ENCODE data around the gene IGLL1. TPM values are rescaled to one million over a fixed set of nuclear protein-coding genes. Genes with fewer than 3 reads are reported as not detected.

Gene IGLL1
- total RNA-seq, 1 experiment from 2014 or later, result not detected

DNA sequence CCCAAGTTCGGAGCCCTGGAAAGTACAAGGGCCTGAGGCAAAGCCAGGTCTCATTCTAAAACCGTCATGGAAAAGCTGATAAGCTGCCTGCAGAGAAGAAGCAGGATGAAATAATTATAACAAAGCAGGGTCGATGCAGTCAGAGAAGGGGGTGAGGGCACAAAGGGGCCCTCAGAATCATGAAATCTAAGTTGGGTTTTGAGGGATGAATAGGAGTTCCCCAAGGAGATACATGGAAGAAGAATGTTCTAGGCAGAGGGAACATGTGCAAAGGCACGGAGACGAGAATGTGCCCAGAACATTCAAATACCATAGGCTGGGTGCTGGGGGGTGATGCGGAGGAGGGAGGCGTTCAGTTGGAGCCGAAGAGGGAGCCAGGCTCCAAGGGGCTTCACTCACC, 25.0 kb downstream of the IGLL1 start:
- intact Hi-C loops (cut with micrococcal nuclease; ENCODE audit: unreplicated experiment), result no loop called here
- CTCF ChIA-PET, result no interaction called here

DNA sequence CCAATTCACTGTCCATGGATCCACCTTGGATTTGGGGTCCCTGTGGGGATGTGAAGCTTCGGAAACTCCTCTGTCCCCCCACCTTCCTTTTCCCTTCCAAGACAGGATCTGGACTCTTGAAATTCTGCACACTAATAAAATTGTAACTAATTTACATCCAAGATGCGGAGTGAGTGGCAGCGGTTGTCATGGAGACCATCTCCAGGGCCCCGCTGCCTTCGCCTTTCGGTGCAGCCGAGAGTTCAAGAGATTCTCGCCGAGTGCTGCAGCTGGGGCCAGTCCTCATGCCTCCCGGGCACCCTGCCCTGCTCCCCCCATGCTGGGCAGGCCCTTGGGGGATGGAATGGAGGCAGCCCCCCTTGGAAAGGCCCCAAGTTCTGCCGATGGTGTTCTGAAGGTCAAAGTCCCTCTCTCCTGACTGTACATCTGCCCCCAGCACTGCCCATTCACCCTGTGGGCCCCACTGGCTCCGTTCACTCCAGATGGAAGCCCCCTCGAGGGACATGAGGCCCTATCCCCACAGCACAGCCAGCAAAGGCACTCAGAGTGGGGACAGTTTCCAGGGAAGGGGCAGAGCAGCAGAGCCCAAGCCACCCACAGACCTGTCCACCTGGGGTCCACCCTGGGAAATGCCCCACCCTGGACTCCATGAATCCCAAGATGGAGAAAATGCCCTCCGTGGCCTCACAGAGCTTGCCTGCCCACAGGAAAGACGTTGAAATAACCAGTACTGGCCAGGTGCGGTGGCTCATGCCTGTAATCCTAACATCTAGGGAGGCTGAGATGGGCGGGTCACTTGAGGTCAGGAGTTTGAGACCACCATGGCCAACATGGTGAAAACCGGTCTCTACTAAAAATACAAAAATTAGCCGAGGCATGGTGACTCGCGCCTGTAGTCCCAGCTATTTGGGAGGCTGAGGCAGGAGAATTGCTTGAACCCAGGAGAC, 25.9 kb downstream of the IGLL1 start:
- BruUV-seq (replicated peaks), result no TSS peak
- Mint-ChIP-seq H3K4me1 (ENCODE audit: low read depth, unreplicated experiment) (no peaks in the 10 kb centered on the region), H3K27ac (ENCODE audit: unreplicated experiment) (no peak overlapping the region), H3K4me3 (ENCODE audit: unreplicated experiment) (no peak overlapping the region), H3K27me3 (ENCODE audit: insufficient read depth, unreplicated experiment) (no peaks in the 10 kb centered on the region), H3K9me3 (ENCODE audit: unreplicated experiment) (no peaks in the 10 kb centered on the region), H3K36me3 (ENCODE audit: insufficient read depth, unreplicated experiment) (no peaks in the 10 kb centered on the region)
- Histone ChIP-seq H3K36me3 (ENCODE audit: control insufficient read depth, insufficient read depth, low read length) (no peaks in the 10 kb centered on the region), H3K4me1 (no peaks in the 10 kb centered on the region), H3K9me3 (no peaks in the 10 kb centered on the region), H3K27me3 (replicated peaks; ENCODE audit: control insufficient read depth, insufficient read depth, low read length) (no peaks in the 10 kb centered on the region), H3K4me3 (ENCODE audit: low read depth, low read length) (no peak overlapping the region)
- ChIA-PET CTCF (no interaction called here), POLR2A (no interaction called here)
- intact Hi-C loops (cut with micrococcal nuclease; ENCODE audit: unreplicated experiment), result no loop called here
- TF ChIP-seq, protein P1, sequence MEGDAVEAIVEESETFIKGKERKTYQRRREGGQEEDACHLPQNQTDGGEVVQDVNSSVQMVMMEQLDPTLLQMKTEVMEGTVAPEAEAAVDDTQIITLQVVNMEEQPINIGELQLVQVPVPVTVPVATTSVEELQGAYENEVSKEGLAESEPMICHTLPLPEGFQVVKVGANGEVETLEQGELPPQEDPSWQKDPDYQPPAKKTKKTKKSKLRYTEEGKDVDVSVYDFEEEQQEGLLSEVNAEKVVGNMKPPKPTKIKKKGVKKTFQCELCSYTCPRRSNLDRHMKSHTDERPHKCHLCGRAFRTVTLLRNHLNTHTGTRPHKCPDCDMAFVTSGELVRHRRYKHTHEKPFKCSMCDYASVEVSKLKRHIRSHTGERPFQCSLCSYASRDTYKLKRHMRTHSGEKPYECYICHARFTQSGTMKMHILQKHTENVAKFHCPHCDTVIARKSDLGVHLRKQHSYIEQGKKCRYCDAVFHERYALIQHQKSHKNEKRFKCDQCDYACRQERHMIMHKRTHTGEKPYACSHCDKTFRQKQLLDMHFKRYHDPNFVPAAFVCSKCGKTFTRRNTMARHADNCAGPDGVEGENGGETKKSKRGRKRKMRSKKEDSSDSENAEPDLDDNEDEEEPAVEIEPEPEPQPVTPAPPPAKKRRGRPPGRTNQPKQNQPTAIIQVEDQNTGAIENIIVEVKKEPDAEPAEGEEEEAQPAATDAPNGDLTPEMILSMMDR (IDR thresholded peaks at IDR 0.05; ENCODE audit: insufficient read depth in 1 of 2, low read depth in 1 of 2, low read length in 1 of 2, severe bottlenecking in 1 of 2, unreplicated experiment in 1 of 2), result no peak
- no peak for DNase-seq

More for the DNA sequence above, 25.0 kb downstream of the IGLL1 start:
- no peaks in the 10 kb centered on the region for H3K27me3 ChIP-seq (replicated peaks; ENCODE audit: control insufficient read depth, insufficient read depth, low read length)
- H3K4me1 ChIP-seq, result no peaks in the 10 kb centered on the region
- DNase-seq, result no peak
- Mint-ChIP-seq H3K9me3 (ENCODE audit: unreplicated experiment) (no peaks in the 10 kb centered on the region), H3K27ac (ENCODE audit: unreplicated experiment) (no peak overlapping the region), H3K36me3 (ENCODE audit: insufficient read depth, unreplicated experiment) (no peaks in the 10 kb centered on the region), H3K4me1 (ENCODE audit: low read depth, unreplicated experiment) (no peaks in the 10 kb centered on the region), H3K27me3 (ENCODE audit: insufficient read depth, unreplicated experiment) (no peaks in the 10 kb centered on the region), H3K4me3 (ENCODE audit: unreplicated experiment) (no peak overlapping the region)
- POLR2A ChIA-PET, result no interaction called here
- no peaks in the 10 kb centered on the region for H3K9me3 ChIP-seq
- TF ChIP-seq, protein P1 (IDR thresholded peaks at IDR 0.05; ENCODE audit: insufficient read depth in 1 of 2, low read depth in 1 of 2, low read length in 1 of 2, severe bottlenecking in 1 of 2, unreplicated experiment in 1 of 2), result no peak
- no peaks in the 10 kb centered on the region for H3K36me3 ChIP-seq (ENCODE audit: control insufficient read depth, insufficient read depth, low read length)
- H3K4me3 ChIP-seq (ENCODE audit: low read depth, low read length), result no peak overlapping the region
- no TSS peak for BruUV-seq (replicated peaks)

DNA sequence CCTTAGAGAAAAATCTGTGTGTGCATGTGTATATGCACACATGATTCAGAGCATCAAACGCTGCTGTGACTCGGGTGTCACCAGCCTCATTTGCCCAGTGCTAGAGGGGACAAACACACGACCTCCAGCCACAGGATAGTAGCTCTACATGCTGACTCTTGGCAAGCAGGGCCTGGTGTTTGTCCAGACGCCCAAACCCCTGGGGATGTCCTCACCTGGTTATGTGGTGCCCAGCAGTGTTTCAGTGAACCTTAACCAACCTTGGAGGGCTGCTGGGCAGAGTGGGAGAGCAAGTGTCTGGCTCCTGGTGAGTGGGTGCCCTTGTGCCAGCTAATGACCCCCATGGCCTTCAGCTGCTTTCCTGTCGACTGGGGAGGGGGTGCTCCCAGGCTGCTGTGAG, 26.7 kb downstream of the IGLL1 start:
- intact Hi-C loops (cut with micrococcal nuclease; ENCODE audit: unreplicated experiment), result no loop called here
- no peaks in the 10 kb centered on the region; the same call in 1 of the 2 replicates for H3K9me3 ChIP-seq
- no TSS peak for BruUV-seq (replicated peaks)
- no peaks in the 10 kb centered on the region for H3K27me3 ChIP-seq (replicated peaks; ENCODE audit: control insufficient read depth, insufficient read depth, low read length)
- DNase-seq, result no peak
- H3K4me3 Mint-ChIP-seq (ENCODE audit: unreplicated experiment), result no peak overlapping the region
- ChIA-PET POLR2A (no interaction called here), CTCF (no interaction called here)
- H3K36me3 Mint-ChIP-seq (ENCODE audit: insufficient read depth, unreplicated experiment), result no peaks in the 10 kb centered on the region
- H3K27me3 Mint-ChIP-seq (ENCODE audit: insufficient read depth, unreplicated experiment), result no peaks in the 10 kb centered on the region
- no peak overlapping the region for H3K27ac Mint-ChIP-seq (ENCODE audit: unreplicated experiment)
- no peaks in the 10 kb centered on the region for H3K36me3 ChIP-seq (ENCODE audit: control insufficient read depth, insufficient read depth, low read length)
- TF ChIP-seq, protein P1 (IDR thresholded peaks at IDR 0.05; ENCODE audit: insufficient read depth in 1 of 2, low read depth in 1 of 2, low read length in 1 of 2, severe bottlenecking in 1 of 2, unreplicated experiment in 1 of 2), result no peak
- no peak overlapping the region for H3K4me3 ChIP-seq (ENCODE audit: low read depth, low read length)
- H3K9me3 Mint-ChIP-seq (ENCODE audit: unreplicated experiment), result no peaks in the 10 kb centered on the region
- no peaks in the 10 kb centered on the region for H3K4me1 ChIP-seq
- no peaks in the 10 kb centered on the region for H3K4me1 Mint-ChIP-seq (ENCODE audit: low read depth, unreplicated experiment)

Data from Caco-2 (cell line).